ENCODE results near the gene GRK5.

DNA sequence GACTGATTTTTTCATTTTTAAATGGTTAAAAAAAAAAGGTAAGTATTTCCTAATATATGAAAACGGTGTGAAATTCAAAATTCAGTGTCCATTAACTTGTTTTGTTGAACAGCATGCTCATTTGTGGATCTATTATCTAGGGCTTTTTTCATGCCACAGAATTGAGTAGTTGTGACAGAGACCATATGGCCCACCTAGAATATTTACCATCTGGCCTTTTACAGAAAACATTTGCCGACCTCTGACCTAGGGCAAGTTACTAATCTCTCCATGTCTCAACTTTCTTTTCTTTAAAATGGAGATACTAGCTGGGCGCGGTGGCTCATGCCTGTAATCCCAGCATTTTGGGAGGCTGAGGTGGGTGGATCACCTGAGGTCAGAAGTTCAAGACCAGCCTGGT lies 41.3 kb downstream of the GRK5 start:
- TF ChIP-seq CTCF (IDR thresholded peaks at IDR 0.05; ENCODE audit: low read depth, low read length) = no peak
- TF ChIP-seq EZH2phosphoT487 (IDR thresholded peaks at IDR 0.05; ENCODE audit: low read depth) = no peak

Data from OCI-LY3 (cell line).